A549 (cell line): ENCODE data around the gene EXPH5. TPM values are rescaled to one million over a fixed set of nuclear protein-coding genes. Genes with fewer than 3 reads are reported as not detected.
A peak's percentile ranks its signal among the peaks of the same experiment; 100 is the strongest.

Source experiments
- ATAC-seq, 2 experiments: fragments of 200-7000 bp in 1 of 2; fragments of >200 bp in 1 of 2; cut with Nextera tagmentation in 1 of 2; cut with Tn5 transposase in 1 of 2; 3 replicates each; pipeline versions ENCODE4 v1.8.0 to v1.9.1; 2018 to 2020; ENCODE audit warnings: mild to moderate bottlenecking in 1 of 2, moderate library complexity in 1 of 2
- CTCF ChIA-PET: fragments of 300-600 bp; sonication (Branson Sonifier 250); formaldehyde crosslinking; extraction: SDS; loops from one replicate; lab custom pipeline; 2021; ENCODE audit warnings: antibody characterized with exemption, inconsistent platforms; lab: Yijun Ruan, JAX
- POLR2A ChIA-PET: fragments of 350-600 bp; formaldehyde crosslinking; extraction: SDS; loops from one replicate; lab custom pipeline; 2021; ENCODE audit warnings: antibody characterized with exemption, inconsistent platforms; lab: Yijun Ruan, JAX
- DNase-seq, 2 experiments: peaks; one replicate each; pipeline versions ENCODE4 v3.0.0 to v3.0.0-alpha.2; 2011 to 2016; ENCODE audit warnings: low read depth in 1 of 2, low spot score in 1 of 2
- FAIRE-seq: peaks from 2 replicates; lab custom pipeline; 2011; peaks lifted over from hg19 to GRCh38; lab: Jason Lieb, UNC
- H3K27ac ChIP-seq, 2 experiments: fragments of >200 bp; sonication (Bioruptor Twin); formaldehyde crosslinking; 3 replicates each; pipeline ENCODE4 v1.5.1; 2016 to 2017
- H3K4me1 ChIP-seq: fragments of >200 bp; sonication (Bioruptor Twin); formaldehyde crosslinking; 3 replicates; pipeline ENCODE4 v1.6.1; 2016
- H3K4me2 ChIP-seq: fragments of >200 bp; sonication (Bioruptor Twin); formaldehyde crosslinking; 3 replicates; pipeline ENCODE4 v1.6.1; 2016
- H3K4me3 ChIP-seq: fragments of >200 bp; sonication (Bioruptor Twin); formaldehyde crosslinking; 3 replicates; pipeline ENCODE4 v1.5.1; 2016
- H3K9me3 ChIP-seq: fragments of >200 bp; sonication (Bioruptor Twin); formaldehyde crosslinking; 3 replicates; pipeline ENCODE4 v1.6.1; 2016
- BHLHE40 ChIP-seq: IDR thresholded peaks from 2 replicates; pipeline ENCODE4 v1.6.1; 2012; ENCODE audit warnings: low read depth, low read length, inconsistent platforms
- CHD4 ChIP-seq: fragments of 200-600 bp; sonication (generic); IDR thresholded peaks from 2 replicates; pipeline ENCODE4 v1.6.1; 2016; ENCODE audit warnings: antibody characterized with exemption, mild to moderate bottlenecking, borderline replicate concordance
- EHMT2 ChIP-seq: fragments of 200-600 bp; sonication (generic); IDR thresholded peaks from 2 replicates; pipeline ENCODE4 v1.6.1; 2016; ENCODE audit warnings: antibody characterized with exemption, low read depth, mild to moderate bottlenecking, moderate library complexity
- FOSL2 ChIP-seq, 2 experiments: fragments of 450-650 bp in 1 of 2; fragments of >200 bp in 1 of 2; sonication (Bioruptor Twin) in 1 of 2; formaldehyde crosslinking; IDR thresholded peaks; 2 replicates each; pipeline versions ENCODE4 v1.5.0 to v1.6.1; 2016 to 2020; ENCODE audit warnings: mild to moderate bottlenecking in 1 of 2, moderate library complexity in 1 of 2
- HOXB5 ChIP-seq: fragments of 250-450 bp; sonication (Bioruptor Pico); IDR thresholded peaks from 2 replicates; pipeline ENCODE4 v1.5.0; 2020; ENCODE audit warnings: mild to moderate bottlenecking, moderate library complexity
- JUN ChIP-seq, 2 experiments: fragments of >200 bp; sonication (Bioruptor Twin); formaldehyde crosslinking; IDR thresholded peaks; 2 replicates in 1 of 2; 3 replicates in 1 of 2; pipeline ENCODE4 v1.6.1; 2016 to 2017
- JUNB ChIP-seq: fragments of >200 bp; sonication (Bioruptor Twin); formaldehyde crosslinking; IDR thresholded peaks from 2 replicates; pipeline ENCODE4 v1.6.1; 2016
- KDM5A ChIP-seq: fragments of 200-600 bp; sonication (generic); IDR thresholded peaks from 2 replicates; pipeline ENCODE4 v1.6.1; 2016; ENCODE audit warnings: antibody characterized with exemption, mild to moderate bottlenecking
- MAFK ChIP-seq: fragments of 450-650 bp; IDR thresholded peaks from 2 replicates; pipeline ENCODE4 v1.6.1; 2014; ENCODE audit not compliant: partially characterized antibody
- MAZ ChIP-seq: fragments of 150-350 bp; IDR thresholded peaks from 2 replicates; pipeline ENCODE4 v1.6.1; 2014; ENCODE audit warnings: antibody characterized with exemption, low read depth, low read length, borderline replicate concordance
- NPAS2 ChIP-seq: fragments of 250-450 bp; sonication (Bioruptor Pico); IDR thresholded peaks from 2 replicates; pipeline ENCODE4 v1.8.0; 2022; ENCODE audit warnings: mild to moderate bottlenecking, moderate library complexity, borderline replicate concordance
- NR3C1 ChIP-seq: fragments of >200 bp; sonication (Bioruptor Twin); formaldehyde crosslinking; IDR thresholded peaks from 3 replicates; pipeline ENCODE4 v1.6.1; 2017
- PHF8 ChIP-seq: fragments of 200-600 bp; sonication (generic); IDR thresholded peaks from 2 replicates; pipeline ENCODE4 v1.6.1; 2016; ENCODE audit warnings: low read depth, mild to moderate bottlenecking, antibody characterized with exemption, moderate library complexity, borderline replicate concordance
- POLR2AphosphoS2 ChIP-seq: conservative IDR thresholded peaks from 2 replicates; pipeline ENCODE4 v1.6.1; 2012; ENCODE audit warnings: low read length, improper control_type of control experiment, inconsistent platforms
- RARB ChIP-seq: fragments of 250-450 bp; sonication (Bioruptor Pico); IDR thresholded peaks from 2 replicates; pipeline ENCODE4 v1.8.0; 2021; ENCODE audit warnings: mild to moderate bottlenecking, moderate library complexity
- RCOR1 ChIP-seq: fragments of 150-350 bp; IDR thresholded peaks from 2 replicates; pipeline ENCODE4 v1.6.1; 2014; ENCODE audit warnings: antibody characterized with exemption, low read length, low read depth
- SREBF2 ChIP-seq: fragments of 450-650 bp; IDR thresholded peaks from 2 replicates; pipeline ENCODE4 v1.6.1; 2014; ENCODE audit warnings: mild to moderate bottlenecking, moderate library complexity
- TP53 ChIP-seq: fragments of 250-450 bp; sonication (Bioruptor Pico); IDR thresholded peaks from 2 replicates; pipeline ENCODE4 v1.5.0; 2021; ENCODE audit warnings: mild to moderate bottlenecking, moderate library complexity
- WGBS: methylation state at CpG from one replicate; pipeline ENCODE4 v1.1.6; 2017; ENCODE audit errors: missing lambda C conversion rate; 5-methylcytosine and 5-hydroxymethylcytosine counted together
- polyA plus RNA-seq, 4 experiments: library from polyadenylated mRNA; depleted of rRNA in 3 of 4; stranded (reverse); fragments of >200 nt; fragmentation: RNase III in 1 of 4; extraction: RNeasy Plus Mini Kit Qiagen cat#74134 plus additional on column Dnase treatment in 1 of 4; gene quantifications; 2 replicates in 3 of 4; 3 replicates in 1 of 4; pipeline ENCODE4 v1.2.3, GENCODE V29; 2011 to 2017
- TF ChIP-seq, protein P1 (sequence below): fragments of >200 bp; sonication (Bioruptor Twin); formaldehyde crosslinking; IDR thresholded peaks from 2 replicates; pipeline ENCODE4 v1.6.1; 2016
- TF ChIP-seq, protein P2 (sequence below): IDR thresholded peaks from 2 replicates; pipeline ENCODE4 v1.6.1; 2012
- TF ChIP-seq, protein P3 (sequence below): IDR thresholded peaks from 2 replicates; pipeline ENCODE4 v1.6.1; 2012; ENCODE audit warnings: low read depth, borderline replicate concordance
- TF ChIP-seq, protein P4 (sequence below): fragments of >200 bp; sonication (Bioruptor Twin); formaldehyde crosslinking; IDR thresholded peaks from 3 replicates; pipeline ENCODE4 v1.6.1; 2016
- TF ChIP-seq, protein P5 (sequence below): fragments of 250-450 bp; sonication (Bioruptor Pico); IDR thresholded peaks from 2 replicates; pipeline ENCODE4 v1.5.0; 2021; ENCODE audit warnings: mild to moderate bottlenecking, moderate library complexity, borderline replicate concordance
- TF ChIP-seq, protein P6 (sequence below): fragments of 250-450 bp; sonication (Bioruptor Pico); IDR thresholded peaks from 2 replicates; pipeline ENCODE4 v1.5.0; 2020; ENCODE audit warnings: low read depth, mild to moderate bottlenecking, moderate library complexity

The EXPH5 gene
- polyA plus RNA-seq, 2 of the 4 experiments (the other 2 are of a cell fraction) = 0.01 to 0.37 TPM

DNA sequence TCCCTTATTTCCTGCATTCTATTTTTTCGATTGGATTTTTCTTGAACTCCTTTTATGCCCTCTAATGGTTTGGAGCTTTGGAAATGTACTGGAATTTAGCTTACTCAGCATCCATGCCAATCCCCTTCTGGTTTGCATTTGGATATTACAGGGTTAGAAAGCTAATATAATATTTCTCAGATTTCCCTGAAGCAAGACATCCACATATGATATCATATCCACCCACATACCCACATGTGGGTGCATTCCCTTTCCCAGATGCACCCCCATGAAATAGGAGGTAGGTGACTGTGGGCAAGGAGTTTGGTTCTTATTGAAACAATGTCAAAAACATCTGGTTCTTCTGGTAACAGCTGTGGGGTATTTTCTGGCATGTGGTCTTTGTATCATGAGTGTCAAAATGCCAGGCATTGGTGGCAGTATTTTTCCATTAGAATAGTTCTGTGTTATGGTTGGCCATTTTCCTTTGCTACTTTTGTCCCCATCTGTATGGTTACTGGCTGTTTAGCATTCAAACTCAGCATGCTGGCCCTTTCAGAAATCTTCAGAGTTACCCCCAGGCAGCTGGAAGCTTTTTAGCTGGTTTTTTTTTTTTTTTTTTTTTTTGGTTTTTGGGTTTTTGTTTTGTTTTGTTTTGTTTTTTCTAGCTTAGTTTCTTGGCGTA is 38.6 kb upstream of the EXPH5 start:
- no peak for ATAC-seq
- no peak for DNase-seq
- H3K4me1 ChIP-seq = no peaks in the 10 kb centered on the region
- H3K9me3 ChIP-seq = no peaks in the 10 kb centered on the region
- POLR2A ChIA-PET = interaction anchor here (0.6 kb wide), 1 partner anchor 410 kb away, joined by 3 read pairs; the partner anchor contains the start of genes ATM and NPAT
- no peak overlapping the region for H3K4me3 ChIP-seq
- no peak overlapping the region for H3K27ac ChIP-seq
- WGBS = 38% methylated on average over 2 of the region's 2 CpGs
- no peak for FAIRE-seq
- TF ChIP-seq NR3C1 (no peak), MAFK (peak; percentile 84)
- no peak overlapping the region for H3K4me2 ChIP-seq
- CTCF ChIA-PET = interaction anchor here (1.0 to 1.4 kb wide), 2 partner anchors 14 to 514 kb away, joined by 3 to 4 read pairs; no protein-coding TSS in a partner anchor

DNA sequence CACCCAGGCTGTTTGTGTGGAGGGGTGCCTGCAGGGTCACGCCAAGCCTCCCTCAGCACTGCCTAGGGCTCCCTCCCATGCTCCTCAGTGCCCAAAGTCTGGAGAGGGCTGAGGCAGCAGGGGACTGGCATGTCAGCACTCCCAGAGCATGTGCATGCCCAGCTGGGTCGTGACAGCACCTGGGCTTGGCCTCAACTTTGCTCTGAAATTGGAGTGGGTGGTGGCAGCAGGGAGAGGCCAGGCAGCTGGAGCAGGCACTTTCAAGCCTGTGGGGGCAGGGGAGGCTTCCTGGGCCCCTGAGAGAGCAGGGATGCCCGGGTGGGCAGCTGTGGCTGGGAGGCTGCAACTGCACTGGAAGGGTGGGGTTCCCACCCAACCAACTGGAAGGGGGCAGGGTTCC is 35.7 kb upstream of the EXPH5 start:
- H3K9me3 ChIP-seq = no peaks in the 10 kb centered on the region
- ChIA-PET POLR2A (no interaction called here), CTCF (no interaction called here)
- no peak overlapping the region for H3K4me2 ChIP-seq
- H3K27ac ChIP-seq = no peak overlapping the region
- no peak overlapping the region for H3K4me3 ChIP-seq
- 17% methylated on average over 2 of the region's 3 CpGs for WGBS
- no peaks in the 10 kb centered on the region for H3K4me1 ChIP-seq
- ATAC-seq = no peak
- no peak for DNase-seq
- TF ChIP-seq SREBF2 (no peak), EHMT2 (no peak), POLR2AphosphoS2 (no peak), JUN (IDR thresholded peaks at IDR 0.05) (no peak), RARB (CRISPR knock-in tag) (no peak), NPAS2 (no peak), CHD4 (no peak), MAZ (no peak), NR3C1 (no peak)
- TF ChIP-seq, protein P1, sequence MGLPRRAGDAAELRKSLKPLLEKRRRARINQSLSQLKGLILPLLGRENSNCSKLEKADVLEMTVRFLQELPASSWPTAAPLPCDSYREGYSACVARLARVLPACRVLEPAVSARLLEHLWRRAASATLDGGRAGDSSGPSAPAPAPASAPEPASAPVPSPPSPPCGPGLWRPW = no peak
- TF ChIP-seq, protein P2, sequence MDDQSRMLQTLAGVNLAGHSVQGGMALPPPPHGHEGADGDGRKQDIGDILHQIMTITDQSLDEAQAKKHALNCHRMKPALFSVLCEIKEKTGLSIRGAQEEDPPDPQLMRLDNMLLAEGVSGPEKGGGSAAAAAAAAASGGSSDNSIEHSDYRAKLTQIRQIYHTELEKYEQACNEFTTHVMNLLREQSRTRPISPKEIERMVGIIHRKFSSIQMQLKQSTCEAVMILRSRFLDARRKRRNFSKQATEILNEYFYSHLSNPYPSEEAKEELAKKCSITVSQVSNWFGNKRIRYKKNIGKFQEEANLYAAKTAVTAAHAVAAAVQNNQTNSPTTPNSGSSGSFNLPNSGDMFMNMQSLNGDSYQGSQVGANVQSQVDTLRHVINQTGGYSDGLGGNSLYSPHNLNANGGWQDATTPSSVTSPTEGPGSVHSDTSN = no peak
- TF ChIP-seq, protein P3, sequence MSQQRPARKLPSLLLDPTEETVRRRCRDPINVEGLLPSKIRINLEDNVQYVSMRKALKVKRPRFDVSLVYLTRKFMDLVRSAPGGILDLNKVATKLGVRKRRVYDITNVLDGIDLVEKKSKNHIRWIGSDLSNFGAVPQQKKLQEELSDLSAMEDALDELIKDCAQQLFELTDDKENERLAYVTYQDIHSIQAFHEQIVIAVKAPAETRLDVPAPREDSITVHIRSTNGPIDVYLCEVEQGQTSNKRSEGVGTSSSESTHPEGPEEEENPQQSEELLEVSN = no peak
- no peak for FAIRE-seq

DNA sequence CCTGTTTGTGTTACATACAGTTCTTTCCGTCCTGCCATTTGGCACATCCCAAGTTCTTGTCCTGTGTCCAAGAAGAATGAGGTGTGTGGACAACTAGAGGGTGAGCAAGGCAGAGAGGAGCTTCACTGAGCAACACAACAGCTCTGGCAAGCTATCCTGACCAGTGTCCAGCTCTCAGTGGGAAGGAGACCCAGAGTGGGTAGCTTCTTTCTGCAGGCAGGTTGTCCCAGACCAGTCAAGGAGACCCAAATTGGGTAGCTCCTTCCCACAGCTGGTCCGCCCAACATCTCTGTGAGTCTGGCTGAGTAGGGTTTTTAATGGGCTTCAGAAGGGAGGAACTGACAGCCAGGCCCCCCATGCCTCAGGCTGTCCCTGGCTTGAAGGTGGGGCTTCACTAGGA is 35.2 kb upstream of the EXPH5 start:
- H3K9me3 ChIP-seq = no peaks in the 10 kb centered on the region
- H3K4me2 ChIP-seq = no peak overlapping the region
- no peak overlapping the region for H3K27ac ChIP-seq
- ChIA-PET CTCF (interaction anchor here (0.5 kb wide), 1 partner anchor 719 kb away, joined by 3 read pairs; no protein-coding TSS in a partner anchor), POLR2A (no interaction called here)
- FAIRE-seq (no peak), ATAC-seq (no peak), DNase-seq (no peak)
- WGBS = 59% methylated on average over 2 of the region's 2 CpGs
- no peak for TF ChIP-seq TP53 (CRISPR knock-in tag)
- no peaks in the 10 kb centered on the region for H3K4me1 ChIP-seq
- no peak overlapping the region for H3K4me3 ChIP-seq

DNA sequence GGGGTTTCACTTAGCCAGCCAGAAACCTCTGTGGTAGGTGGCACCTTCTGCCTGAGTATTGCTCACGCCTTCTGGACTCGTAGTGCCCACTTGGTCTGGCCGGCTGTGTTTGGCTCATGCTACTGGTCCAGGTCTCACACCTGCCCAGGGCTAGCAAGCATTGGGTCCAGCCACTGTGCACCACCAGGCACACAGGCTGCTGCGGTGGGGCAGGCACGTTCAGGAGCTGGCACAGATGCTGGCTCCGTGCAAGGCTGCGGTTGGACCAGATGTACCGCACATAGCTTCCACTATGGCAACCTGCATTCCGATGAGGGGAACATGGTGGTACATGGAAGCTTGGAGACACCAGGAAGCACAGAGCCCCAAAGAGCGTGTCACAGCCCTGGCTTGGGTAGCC is 34.8 kb upstream of the EXPH5 start:
- no peak overlapping the region for H3K27ac ChIP-seq
- no peak overlapping the region for H3K4me3 ChIP-seq
- no peak for DNase-seq
- ChIA-PET CTCF (interaction anchor here (0.5 kb wide), 1 partner anchor 718 kb away, joined by 3 read pairs; no protein-coding TSS in a partner anchor), POLR2A (no interaction called here)
- no peaks in the 10 kb centered on the region for H3K9me3 ChIP-seq
- no peak overlapping the region for H3K4me2 ChIP-seq
- no peaks in the 10 kb centered on the region for H3K4me1 ChIP-seq
- no peak for ATAC-seq
- no peak for FAIRE-seq
- WGBS = 96% methylated on average over 4 of the region's 10 CpGs
- TF ChIP-seq, protein P4, sequence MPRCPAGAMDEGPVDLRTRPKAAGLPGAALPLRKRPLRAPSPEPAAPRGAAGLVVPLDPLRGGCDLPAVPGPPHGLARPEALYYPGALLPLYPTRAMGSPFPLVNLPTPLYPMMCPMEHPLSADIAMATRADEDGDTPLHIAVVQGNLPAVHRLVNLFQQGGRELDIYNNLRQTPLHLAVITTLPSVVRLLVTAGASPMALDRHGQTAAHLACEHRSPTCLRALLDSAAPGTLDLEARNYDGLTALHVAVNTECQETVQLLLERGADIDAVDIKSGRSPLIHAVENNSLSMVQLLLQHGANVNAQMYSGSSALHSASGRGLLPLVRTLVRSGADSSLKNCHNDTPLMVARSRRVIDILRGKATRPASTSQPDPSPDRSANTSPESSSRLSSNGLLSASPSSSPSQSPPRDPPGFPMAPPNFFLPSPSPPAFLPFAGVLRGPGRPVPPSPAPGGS = no peak
- no peak for TF ChIP-seq EHMT2
- no peak for TF ChIP-seq MAFK
- no peak for TF ChIP-seq FOSL2 (IDR thresholded peaks at IDR 0.05)
- no peak for TF ChIP-seq FOSL2 (CRISPR knock-in tag; IDR thresholded peaks at IDR 0.05)
- TF ChIP-seq, protein P5, sequence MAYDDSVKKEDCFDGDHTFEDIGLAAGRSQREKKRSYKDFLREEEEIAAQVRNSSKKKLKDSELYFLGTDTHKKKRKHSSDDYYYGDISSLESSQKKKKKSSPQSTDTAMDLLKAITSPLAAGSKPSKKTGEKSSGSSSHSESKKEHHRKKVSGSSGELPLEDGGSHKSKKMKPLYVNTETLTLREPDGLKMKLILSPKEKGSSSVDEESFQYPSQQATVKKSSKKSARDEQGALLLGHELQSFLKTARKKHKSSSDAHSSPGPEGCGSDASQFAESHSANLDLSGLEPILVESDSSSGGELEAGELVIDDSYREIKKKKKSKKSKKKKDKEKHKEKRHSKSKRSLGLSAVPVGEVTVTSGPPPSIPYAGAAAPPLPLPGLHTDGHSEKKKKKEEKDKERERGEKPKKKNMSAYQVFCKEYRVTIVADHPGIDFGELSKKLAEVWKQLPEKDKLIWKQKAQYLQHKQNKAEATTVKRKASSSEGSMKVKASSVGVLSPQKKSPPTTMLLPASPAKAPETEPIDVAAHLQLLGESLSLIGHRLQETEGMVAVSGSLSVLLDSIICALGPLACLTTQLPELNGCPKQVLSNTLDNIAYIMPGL (CRISPR knock-in tag) = no peak
- TF ChIP-seq POLR2AphosphoS2 = no peak
- TF ChIP-seq KDM5A = no peak
- no peak for TF ChIP-seq RARB (CRISPR knock-in tag)
- TF ChIP-seq PHF8 = no peak
- TF ChIP-seq BHLHE40 = no peak
- TF ChIP-seq NPAS2 = no peak
- TF ChIP-seq, protein P6, sequence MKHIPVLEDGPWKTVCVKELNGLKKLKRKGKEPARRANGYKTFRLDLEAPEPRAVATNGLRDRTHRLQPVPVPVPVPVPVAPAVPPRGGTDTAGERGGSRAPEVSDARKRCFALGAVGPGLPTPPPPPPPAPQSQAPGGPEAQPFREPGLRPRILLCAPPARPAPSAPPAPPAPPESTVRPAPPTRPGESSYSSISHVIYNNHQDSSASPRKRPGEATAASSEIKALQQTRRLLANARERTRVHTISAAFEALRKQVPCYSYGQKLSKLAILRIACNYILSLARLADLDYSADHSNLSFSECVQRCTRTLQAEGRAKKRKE (CRISPR knock-in tag) = no peak
- no peak for TF ChIP-seq HOXB5 (CRISPR knock-in tag)
- no peak for TF ChIP-seq JUNB
- TF ChIP-seq RCOR1 = no peak
